HG02970 (cell line): ENCODE measurements around the gene OSBPL3.

ENCODE experiments used
- ATAC-seq: cut with Tn5 transposase; IDR thresholded peaks from one replicate; pipeline ENCODE4 v1.9.1; 2021; ENCODE audit warnings: mild to moderate bottlenecking, moderate library complexity, moderate number of reproducible peaks; ENCODE audit not compliant: unreplicated experiment, low FRiP score

The OSBPL3 gene

DNA sequence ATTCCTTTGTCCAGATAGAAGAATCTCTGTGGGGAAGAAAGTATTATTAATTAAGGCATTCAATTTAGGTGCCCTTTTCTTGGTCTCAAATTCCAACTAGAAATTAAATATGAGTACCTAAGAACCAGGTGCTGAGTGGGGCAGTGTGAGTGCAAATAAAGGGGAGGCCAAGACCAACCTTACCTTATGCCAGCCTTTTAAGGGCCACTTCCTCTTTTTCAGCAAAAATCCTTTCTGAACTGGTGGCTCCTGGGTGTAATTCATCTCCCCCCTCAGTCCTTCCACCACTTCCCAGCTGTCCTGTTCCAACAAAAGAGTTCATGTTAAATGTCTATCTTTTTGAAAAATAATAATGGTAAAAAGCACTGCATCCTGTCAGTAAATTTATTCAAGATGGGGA is 108.2 kb downstream of the OSBPL3 start:
- no peak for ATAC-seq

DNA sequence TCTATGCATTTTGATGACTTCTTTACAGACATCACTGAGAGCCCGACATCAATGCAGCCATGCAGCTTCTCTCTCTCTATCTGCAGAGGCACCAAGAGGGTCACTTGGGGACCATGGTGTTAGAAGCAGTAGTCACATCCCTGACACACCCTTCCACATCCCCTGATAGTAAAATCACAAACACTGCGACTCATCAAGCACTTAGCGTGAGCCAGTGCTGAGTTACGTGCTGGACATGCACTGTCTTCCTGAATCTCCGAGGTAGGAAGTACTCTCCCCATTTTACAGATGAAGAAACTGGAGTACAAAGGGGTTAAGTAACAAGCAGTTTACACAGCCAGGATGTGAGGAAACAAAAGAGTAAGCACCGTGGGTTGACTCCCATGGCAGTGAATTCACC is 109.2 kb downstream of the OSBPL3 start:
- ATAC-seq = no peak

DNA sequence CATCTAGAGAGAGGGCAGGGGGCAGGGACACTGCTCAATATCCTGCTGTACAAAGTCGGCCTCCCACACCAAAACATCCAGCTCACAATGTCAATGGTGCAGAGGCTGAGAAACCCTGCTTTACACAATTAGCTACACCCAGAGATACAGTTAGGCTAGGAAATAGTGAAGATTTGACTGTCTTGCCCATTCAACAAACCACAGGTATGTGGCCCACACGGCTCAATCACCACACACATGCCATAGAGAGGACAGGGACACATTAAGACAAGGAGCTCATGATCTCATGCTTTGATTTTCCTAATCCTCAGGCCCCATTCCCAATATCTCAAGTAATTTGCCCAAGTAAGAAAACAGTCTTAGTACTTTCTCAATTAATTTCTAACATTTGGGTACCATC is 110.4 kb downstream of the OSBPL3 start:
- ATAC-seq = no peak

DNA sequence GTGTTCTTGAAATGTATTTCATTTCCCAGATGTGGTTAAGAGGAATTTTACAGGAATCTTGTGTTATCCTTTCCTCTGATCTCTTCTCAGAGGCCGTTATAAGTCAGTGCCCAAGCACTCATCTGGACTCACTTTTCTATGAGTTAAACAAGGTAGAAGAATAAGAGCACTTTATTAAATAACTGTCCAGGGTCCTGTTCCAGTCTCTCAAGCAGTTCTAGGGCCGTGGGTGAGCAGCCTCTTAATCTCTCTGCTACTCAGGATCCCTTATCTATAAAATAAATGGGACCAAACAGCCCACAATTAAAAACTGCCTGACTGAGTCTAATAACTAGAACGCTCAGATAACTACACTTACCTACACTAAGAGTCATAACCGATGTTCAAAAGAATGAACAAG is 111.2 kb downstream of the OSBPL3 start:
- no peak for ATAC-seq

DNA sequence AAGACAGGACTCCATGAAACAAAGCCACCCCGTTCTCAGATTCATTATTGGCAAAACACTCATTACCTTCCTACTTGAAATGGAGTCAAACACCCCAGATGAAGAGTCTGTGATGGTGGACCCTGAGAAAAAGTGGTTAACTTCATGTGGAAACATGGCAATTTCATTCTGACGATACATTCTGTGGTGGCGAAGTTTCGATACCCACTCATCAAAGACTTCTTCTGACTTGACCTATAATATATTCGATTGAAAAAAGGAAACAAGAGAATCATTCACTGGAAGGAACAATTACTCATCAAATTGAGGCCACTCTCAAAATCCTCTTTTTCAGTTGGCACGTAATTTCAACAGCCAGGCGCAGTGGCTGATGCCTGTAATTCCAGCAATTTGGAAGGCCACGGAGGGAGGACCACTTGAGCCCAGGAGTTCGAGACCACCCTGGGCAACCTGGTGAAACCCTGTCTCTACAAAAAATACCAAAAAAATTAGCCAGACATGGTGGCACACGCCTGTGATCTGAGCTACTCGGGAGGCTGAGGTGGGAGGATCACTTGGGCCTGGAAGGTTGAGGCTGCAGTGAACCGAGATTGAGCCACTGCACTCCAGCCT is 113.9 kb downstream of the OSBPL3 start:
- no peak for ATAC-seq

DNA sequence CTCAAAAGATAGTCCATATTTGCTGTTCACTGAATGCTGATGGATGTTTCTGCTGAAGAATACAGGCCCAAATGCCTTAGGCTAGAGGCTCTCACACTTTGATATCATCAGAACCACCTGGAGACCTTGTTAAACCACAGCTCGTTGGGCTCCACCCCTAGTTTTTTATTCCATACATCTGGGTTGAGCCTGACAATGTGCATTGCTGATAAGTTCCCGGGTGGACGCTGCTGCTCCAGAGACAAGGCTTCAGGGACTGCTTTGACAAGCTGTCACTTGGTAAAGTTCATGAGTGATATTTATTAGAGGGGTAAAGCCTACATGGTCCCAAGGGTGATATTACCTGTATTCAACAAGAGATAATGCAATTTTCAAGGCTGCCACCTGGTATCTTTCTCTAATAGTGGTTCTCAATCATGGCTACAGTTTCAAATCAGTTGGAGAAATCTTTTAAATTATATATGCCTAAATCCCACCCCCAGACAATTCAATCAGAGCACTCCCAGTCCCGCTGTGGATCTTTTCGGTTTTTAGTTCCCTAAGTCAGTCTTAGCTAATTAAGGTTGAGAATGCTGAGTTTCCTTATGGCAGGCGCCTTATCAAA is 115.7 kb downstream of the OSBPL3 start:
- ATAC-seq = no peak

DNA sequence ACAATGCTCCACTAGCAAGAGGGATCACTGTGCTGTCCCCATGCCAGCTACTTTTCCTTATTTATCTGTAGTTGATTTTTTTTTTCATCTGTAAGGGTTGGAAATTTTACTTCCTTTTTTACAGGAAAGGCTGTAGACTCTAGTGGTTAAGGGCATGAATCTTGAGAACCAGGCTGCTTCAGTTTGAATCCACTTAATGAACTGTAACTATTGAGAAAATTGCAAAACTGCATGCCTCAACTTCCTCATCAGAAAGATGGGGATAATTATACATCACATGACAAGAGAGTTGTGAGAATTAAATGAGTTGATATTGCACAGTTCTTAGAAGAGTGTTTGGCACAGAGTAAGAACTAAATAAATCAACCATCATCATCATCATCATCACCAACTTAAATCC is 116.4 kb downstream of the OSBPL3 start:
- no peak for ATAC-seq

DNA sequence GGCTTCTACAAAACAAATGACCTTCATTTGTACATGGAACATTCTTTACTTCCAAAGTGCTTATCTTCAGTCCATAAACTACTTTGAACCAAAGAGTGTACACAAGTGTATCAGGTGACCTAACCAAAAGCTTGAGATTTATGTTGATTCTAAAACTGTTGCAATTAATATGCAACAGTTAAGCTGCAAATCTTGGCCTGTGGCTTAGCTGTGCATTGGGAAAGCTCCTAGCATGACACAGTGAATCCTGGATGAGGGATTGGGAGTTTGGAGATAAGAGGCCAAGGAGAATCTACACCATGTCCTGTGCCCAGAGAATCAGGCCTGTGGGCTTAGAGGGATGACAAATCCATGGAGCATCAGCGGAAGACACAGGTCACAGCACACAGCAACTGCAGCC is 117.5 kb downstream of the OSBPL3 start:
- no peak for ATAC-seq

DNA sequence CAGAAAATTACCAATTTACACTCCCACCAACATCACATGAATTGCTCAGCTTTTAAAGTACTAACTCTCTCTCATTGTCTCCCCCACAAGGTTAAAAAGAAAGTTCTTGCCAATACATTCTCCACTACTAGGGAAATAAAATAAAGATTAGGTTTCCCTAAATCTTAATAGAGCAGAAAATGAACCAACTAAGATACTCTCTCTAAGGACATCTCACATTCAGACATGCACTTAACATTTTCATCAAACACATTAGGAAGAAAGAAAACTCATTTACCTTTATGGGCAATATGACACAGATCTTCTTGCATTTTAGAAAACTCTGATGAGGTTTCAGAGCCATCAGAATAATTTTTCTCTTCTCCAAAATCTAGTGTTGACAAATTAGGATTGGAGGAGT is 118.6 kb downstream of the OSBPL3 start:
- no peak for ATAC-seq

DNA sequence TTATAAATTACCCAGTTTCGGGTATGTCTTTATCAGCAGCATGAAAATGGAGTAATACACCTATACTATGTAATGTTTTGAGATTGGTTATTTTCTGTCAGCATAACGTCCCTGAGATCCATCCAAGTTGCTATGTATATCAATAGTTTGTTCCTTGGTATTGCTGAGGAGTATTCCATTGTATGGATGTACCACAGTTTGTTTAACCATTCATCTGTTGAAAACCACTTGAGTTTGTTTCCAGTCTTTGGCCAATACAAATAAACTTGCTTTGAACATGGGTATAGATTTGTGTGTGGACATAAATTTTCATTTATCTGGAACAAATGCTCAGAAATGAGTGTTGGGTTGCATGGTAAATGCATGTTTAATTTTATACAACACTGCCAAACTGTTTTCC is 119.4 kb downstream of the OSBPL3 start:
- no peak for ATAC-seq

DNA sequence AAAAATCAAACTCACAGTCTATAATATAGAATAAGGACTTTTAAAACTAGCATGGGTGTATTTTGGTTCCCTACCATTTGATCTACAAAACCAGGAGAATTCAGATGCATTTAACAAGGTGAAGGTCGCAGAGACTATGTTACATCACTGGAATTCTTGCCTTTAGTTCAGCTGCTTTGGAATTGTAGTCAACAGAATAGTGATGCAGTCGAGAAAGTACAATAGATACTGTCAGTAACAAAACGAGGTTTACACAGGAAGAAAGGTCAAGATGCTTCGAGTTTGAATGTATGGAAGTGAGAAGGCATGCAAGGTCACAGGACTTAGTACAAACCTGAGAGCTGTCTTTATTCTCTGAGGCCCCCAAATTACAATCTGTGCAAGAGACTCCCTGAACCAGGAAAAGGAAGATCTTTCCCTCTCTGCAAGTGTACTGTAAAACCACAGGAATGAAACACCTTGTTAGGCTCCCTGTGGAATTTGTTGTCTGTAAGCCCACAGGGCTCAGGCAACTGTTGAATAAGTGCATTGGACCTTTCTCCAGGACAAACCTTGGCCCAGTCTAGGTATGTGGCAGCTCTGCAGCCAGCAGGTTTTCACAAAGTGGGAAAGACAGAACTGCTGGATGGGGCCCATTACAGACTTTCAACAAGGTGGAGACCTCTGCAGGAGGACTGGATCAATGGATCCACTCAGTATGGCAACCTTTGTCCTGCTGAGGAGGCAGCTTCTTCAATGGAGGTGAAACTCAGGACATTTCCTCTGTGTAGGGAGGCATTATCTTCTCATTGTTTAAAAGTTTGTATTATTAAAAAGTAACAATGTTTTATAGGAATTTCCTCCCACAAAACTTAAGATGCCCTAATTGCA is 121.6 kb downstream of the OSBPL3 start:
- ATAC-seq = no peak

DNA sequence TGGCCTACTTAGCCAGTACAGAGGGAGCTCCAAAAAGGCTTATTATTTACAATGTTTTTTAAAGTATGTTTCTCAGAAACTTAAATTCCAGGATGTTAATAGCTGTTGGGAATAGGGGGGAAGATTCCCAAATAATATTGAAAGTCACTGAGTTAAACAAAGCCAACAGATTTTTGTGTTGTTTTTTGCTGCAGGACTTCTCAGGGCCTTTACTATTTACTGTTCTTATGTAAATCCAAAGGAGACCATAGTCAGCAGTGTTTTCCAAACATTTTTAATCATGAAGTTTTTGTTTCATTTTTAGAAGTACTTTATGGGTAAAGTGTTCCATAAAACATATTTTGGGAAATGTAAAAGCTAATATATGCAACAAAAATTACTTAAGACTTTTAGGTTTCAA is 122.4 kb downstream of the OSBPL3 start:
- ATAC-seq = no peak

DNA sequence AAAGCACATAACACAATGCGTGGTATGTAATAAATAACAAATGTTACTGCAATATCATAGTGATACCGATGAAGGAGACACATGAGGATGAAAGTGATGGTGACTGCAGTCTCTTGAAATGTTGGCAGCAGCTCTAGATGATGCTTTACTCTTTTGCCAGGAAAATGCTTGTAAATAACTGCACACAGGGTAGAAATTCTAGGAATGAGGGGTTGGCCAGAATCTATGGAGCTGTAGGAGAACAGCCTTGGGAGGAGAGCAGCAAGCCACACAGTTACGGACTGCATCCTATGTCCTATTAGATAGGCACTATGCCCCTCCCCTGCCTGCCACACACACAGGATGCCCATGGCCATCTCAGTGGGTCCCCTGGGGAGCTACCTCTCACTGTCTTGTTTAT is 125.1 kb downstream of the OSBPL3 start:
- ATAC-seq = no peak

DNA sequence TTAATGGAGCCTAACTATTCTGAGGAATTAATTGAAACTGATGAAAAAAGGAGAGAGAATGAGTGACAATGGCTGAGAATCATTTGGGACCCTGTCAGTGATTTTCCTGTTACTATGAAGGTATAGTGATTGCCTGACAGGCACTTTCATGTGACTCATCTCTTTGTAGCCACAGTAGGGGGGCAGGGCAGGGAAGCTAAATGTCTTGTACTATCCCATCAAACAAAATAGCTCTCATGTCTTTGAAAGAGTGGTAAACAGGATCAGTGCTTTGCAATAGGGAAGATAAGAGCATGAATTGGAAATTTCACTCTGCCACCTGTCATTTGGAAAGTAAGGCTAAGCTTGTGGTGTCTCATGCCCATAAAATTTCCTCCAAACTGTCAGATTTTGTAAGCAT is 128.2 kb downstream of the OSBPL3 start:
- ATAC-seq = no peak

DNA sequence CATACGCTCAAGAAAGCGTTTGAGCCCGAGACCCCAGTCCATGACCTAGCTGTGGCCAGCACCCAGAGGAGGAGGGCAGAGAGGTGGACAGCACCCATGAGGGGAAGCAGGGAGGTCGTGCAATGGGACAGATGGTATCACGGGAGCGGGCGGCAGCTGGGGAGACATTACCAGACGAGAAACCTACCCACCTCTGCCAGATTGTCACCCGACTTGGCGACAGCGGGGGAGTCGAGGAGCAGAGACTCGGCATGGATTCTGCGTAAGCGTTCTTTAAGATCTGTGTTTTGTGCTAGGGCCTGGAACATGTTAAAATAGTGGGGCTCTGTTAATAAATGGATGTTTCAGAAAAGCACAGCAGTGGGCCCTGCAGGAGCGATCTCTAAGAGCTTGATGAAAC is 131.1 kb downstream of the OSBPL3 start:
- no peak for ATAC-seq

DNA sequence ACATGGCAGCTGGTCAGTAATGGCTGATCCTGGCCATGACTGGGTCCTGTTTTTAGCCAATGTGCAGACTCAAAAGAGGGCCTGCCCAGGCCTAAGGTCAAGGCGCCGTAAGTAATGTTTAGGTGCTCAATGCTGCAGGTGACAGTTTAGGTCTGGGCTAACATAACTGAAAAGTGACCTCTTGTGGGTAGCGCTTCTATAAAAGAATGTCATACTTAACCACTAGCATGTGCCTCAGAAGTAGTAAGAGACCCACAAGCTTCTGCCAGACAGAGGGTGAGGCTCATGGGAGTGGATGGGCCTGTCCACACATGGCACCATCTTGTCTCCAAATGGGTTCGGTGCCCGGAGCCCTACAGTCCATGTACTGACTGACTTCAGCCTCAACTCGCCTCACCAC is 132.2 kb downstream of the OSBPL3 start:
- ATAC-seq = no peak

DNA sequence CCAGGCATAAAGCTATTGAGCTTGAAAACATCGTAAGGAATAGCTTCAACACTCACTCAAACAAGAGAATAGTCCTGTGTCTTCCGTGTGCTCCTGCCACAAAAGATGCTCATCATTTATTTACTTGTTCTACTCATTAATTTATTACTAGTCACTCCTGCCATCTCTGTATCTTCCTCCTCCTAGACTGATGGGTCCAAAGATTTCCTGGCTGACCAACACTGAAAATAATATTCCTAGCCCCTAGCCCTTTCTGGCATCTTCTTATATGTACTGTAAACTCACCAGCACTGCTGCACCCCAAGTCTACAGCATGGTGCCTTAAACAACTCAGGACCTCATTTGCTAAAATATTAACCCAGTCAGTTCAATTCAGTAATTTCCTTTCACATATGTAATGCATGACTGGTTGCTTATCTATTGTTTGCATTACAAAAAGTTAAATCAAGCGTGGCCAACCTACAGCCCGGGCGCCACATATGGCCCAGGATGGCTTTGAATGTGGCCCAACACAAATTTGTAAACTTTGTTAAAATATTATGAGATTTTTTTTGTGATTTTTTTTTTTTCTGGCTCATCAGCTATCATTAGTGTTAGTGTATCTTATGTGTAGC is 136.1 kb downstream of the OSBPL3 start:
- no peak for ATAC-seq

DNA sequence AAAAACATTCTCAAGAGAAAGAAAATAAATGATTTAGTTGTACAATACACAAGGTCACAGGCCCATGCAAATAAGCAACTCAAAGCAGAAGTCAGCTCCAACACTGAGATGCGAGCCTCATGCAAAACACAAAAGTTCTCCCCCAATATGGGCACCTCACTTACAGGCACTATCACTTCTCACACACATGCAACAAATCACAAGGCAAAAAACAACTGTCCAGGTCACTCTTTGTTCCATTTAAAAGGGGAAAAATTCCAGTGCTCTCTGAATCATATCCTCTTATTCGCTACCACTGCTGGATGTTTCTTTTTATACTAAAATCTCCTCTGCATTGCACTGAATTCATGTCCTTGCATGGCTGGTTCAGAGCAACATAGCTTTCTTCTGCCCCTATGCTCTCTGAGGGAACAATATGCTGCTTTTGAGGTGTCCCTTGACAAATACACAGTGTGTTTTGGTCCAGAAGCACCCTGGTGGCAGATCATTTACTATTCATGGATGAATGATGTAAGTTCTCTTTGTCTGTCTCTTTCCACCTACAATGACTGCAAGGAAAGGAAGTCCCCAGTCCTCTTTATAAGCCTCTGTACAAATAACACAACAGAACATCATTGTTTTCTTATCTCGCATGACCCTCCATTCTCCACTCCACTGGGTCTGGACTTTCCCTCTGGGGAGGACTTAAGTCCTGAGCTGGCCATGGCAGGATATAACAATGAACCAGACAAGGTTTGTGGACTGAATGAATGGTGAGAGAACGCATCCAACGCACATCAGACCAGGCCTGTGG is 137.3 kb downstream of the OSBPL3 start:
- ATAC-seq = no peak

DNA sequence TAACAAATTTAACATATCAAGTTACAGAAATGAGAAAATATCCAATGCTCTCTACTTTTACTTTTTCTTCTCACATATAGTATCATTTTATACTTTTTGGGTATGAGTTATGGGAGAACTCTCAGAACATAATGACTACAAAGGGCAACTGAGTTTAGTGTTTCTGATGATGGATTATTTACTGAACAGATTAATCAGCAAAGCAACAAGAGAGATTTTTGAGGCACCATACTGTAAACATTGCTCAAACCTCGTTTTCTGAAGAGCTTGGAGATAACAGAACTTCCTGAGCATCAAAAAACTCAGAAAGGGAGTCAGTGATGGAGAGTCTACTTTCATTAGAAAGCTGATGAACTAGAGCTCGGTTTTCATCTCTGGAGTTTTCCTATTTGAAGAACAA is 137.9 kb downstream of the OSBPL3 start:
- no peak for ATAC-seq

DNA sequence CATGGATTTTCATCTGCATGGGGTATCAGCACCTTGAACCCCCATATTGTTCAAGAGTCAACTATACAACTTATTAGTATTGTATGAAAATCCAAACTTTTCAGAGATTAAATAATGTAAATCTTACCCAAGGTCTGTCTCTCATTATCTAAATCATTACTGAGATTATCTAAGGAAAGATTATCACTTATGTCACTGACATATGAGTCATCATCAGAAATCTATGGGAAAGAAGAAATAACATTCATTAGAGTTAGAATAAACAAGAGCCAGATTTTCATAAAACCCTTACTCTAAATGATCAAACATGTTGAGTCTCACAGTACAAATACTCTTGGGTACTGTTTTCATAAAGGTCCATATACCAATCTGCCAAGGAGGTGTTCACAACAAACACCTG is 139.4 kb downstream of the OSBPL3 start:
- no peak for ATAC-seq

DNA sequence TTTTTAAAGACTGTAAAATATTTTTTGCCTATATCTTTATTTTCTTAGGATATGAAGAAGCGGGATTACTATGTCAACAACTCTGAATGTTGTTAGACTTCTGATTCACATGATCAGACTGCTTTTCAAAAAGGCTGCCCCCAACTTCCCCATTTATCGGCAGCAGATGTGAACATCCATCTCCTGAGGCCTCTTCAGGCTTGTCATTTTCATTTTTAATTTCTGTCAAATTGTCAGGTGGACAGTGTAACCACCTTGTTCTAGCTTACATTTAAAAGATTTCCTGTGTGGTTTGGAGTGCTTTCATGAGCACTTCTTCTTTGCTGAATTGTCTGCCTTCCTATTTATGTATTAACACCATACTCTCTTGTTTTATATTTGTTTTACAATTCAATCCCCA is 143.9 kb downstream of the OSBPL3 start:
- ATAC-seq = no peak
